GM19395 (cell line): ENCODE results near the gene CD40LG.
A peak's percentile ranks its signal among the peaks of the same experiment; 100 is the strongest.

Experiments used
- ATAC-seq: cut with Tn5 transposase; IDR thresholded peaks from one replicate; pipeline ENCODE4 v1.9.1; 2021; ENCODE audit warnings: mild to moderate bottlenecking, moderate library complexity; ENCODE audit not compliant: unreplicated experiment

The CD40LG gene

DNA sequence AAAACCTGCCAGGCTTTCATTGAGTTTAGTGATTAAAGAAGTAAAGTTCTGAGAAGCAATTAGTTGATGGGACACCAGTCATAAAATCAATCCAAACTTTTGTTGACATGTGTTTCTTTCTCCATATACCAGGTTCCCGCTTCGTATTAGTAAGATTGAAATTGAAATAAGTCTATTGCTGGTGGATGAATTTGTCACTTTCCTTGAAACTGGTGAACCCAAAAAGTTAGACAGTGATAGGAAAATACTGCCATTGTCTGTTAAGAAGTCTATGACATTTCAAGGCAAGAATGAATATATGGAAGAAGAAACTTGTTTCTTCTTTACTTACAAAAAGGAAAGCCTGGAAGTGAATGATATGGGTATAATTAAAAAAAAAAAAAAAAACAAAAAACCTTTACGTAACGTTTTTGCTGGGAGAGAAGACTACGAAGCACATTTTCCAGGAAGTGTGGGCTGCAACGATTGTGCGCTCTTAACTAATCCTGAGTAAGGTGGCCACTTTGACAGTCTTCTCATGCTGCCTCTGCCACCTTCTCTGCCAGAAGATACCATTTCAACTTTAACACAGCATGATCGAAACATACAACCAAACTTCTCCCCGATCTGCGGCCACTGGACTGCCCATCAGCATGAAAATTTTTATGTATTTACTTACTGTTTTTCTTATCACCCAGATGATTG lies at the start of gene CD40LG:
Gene CD40LG, plus strand, starts transcription at position 482 of the 684 bp plus-strand sequence. Its CDS starts 91 bp downstream, at position 573.
- no peak for ATAC-seq

- no peak for ATAC-seq
These were observed 49.3 kb upstream of the CD40LG start for GRCh38 chrX:136598631-136599030.

- ATAC-seq = no peak
These were observed 47.9 kb upstream of the CD40LG start for GRCh38 chrX:136600059-136600458.

- ATAC-seq = no peak
These were observed 40.7 kb upstream of the CD40LG start for GRCh38 chrX:136607236-136607635.

- no peak for ATAC-seq
These were observed 39.5 kb upstream of the CD40LG start for GRCh38 chrX:136608295-136608933.

GRCh38 chrX:136616987-136617685 lies 30.8 kb upstream of the CD40LG start:
- peak; percentile 97 for ATAC-seq

DNA sequence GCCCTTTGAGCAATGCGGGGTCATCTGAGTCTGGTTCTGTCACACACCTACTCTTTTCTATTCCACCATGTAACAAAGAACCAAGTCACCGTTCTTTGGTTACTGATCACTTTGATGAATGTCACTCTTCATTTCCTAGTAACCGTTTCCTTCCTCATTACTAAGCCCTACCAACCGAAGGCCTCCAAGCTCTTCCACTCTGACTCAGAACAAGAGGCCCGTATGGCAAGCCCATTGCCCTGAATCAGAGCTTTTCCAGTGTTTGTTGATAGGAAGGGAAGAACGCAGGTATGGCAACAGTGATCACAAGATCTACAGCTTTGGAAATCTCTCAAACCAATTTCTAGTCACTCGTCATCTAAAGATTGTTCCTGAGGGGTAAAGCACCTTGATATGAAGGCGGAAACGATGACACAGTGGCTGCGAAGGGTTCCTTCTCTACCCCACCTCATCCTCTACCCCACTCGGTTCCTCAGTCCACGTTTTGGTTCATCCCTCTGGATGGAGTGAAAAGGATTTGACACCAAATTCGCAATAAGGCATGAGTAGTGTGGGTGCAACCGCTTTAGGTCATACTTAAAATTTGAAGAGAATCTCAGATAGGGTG lies 28.0 kb upstream of the CD40LG start:
- no peak for ATAC-seq

DNA sequence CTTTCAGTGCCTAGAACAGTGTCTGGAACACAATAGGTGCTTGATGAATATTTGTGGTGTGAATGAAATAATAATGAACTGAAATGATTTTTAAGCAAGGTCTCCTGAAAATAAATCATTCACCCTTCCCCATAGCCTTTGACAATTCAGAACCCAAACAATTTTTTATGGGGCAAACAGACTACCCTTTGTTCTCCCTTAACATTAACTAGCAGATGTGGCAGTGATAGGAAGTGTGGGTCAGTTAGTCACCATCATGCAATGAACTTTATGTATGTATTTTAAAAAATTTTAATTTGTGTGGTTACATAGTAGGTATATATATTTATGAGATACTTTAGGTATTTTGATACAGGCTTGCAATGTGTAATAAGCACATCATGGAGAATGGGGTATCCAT lies 27.2 kb upstream of the CD40LG start:
- no peak for ATAC-seq

- ATAC-seq = no peak
These were observed 25.4 kb upstream of the CD40LG start for GRCh38 chrX:136622568-136622967.

- no peak for ATAC-seq
These were observed 24.6 kb upstream of the CD40LG start for GRCh38 chrX:136623396-136623795.

DNA sequence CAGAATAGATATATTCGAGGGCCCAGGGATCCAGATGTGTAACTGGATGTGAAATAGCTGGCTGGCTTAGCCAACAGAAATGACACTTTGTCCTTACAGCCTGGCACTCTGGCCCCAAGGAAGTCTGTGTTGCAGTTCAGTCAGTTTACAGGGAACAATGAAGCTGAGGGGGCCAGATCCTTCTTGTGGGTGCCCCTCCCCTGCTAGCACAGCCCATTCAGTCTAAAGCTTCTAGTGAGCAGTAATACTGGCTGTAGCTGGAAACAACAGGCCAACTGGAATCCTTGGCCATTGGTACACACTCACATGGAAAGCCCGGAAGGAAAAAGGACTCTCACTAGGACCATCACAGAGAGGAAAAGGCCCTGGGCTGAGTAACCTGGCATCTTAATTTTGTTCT lies 22.7 kb upstream of the CD40LG start:
- no peak for ATAC-seq

- ATAC-seq = peak; percentile 77
These were observed 21.7 kb upstream of the CD40LG start for GRCh38 chrX:136626237-136626636.

DNA sequence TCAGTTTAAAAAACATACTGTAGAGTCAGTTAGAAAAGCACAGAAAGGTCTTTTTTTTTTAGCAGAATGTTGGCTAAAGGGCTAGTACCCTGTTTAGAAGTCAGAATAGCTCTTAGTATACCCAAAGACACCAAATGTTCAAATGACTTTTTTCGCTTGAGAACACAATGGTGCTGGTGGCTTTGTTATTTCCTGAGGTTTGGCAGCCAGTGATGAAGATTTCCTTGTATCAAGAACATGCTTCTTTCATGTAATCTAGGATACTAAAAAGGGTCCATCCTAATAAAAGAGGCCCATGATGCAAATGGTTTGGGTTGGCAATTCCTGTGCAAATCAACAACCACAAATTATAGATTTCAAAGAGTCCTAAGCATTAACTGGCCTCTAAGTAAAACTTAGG lies 21.1 kb upstream of the CD40LG start:
- ATAC-seq = no peak

GRCh38 chrX:136627409-136627808 lies 20.5 kb upstream of the CD40LG start:
- no peak for ATAC-seq

GRCh38 chrX:136629084-136629750 lies 18.7 kb upstream of the CD40LG start:
- ATAC-seq = no peak

DNA sequence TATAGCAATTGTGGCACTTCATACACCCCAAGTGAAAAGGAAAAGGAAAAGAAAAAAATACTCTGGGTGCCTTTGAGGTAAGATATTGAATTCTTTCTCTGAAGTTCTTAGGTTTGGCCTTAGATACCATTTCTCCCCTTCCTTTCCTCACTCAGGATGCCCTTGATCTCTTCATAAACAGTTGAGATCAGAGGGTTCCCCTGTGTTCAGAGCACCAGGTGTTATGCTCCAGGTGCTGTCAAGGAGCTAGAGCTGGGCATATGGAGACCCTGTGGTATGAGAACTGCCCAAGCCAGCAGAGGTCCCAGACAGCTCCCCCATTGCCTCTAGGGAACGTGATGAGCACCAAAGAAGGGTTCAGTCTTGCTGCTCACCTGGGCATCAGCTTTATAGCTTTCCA lies 17.1 kb upstream of the CD40LG start:
- ATAC-seq = no peak

DNA sequence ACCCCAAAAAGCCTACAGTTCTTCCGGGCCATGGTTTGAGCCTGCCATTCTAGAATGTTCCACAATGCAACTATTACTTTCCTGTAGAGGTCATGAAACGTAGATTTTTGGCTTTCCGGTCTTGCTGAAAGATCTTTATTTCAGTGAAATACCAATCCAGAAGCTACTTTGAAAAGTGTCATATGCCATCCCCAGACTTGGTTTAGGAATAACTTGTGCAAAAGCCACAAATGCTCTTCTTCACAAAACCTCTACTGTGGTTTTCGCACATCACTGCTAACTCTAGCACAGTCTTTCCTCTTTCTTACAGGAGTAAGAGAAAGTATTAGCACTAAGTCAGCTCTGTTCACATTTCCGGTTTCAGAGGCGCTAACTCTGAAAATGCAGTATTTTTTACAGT lies 12.7 kb upstream of the CD40LG start:
- peak; percentile 85 for ATAC-seq

DNA sequence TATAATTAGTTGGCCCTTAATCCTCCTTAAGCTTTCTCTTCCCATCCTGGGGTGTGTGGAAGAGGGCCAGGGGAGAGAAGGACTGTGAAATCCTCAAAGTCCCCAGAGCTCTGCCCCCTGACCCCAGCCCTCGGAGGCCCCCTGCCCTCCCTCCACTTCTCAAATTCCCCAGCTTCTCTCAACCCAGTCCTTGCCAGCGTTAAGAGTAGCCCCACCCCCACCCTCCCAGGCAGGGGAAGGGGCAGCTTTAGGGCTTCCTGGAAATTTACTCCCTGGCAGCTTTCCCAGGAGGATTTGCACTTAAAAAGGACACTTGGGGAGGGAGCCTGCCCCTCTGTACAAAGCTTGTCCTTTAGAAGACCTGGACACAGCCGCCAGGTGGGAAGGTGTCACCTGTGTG lies 11.8 kb upstream of the CD40LG start:
- ATAC-seq = no peak

DNA sequence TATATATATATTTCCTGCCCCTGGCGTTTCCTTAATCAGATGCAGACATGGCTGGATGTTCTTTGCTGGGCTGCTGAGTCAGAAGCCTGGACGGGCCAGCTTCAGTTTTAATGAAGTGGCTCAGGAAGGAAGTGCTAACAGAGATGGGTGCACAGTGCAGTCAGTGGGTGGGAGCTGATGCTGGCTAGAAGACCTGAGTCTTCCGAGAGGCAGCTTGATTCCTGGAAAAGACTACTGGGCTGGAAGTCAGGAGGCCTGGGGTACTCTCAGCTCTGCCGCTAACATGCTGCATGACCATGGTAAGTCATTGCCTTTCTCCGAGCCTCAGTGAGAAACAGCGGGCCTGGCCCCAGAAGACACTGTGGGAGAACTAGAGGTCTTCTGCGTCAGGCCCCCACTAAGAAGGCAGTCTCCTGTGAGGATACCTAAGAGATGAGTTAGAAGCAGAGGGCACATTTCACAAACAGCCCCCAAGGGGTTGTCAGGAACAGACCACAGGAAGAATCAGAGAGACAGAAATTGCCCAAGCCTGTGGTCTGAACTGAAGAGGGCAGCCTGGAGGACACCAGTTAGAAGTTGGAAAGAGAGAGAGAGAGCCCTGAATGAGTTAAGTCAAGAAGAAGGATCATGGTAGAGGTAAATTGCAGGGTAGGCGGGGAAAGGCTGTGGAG lies 8.3 kb upstream of the CD40LG start:
- ATAC-seq = no peak

GRCh38 chrX:136643243-136643642 lies 4.7 kb upstream of the CD40LG start:
- ATAC-seq = no peak
